NK-92 (cell line): ENCODE measurements around the gene RASGEF1B.

Experiments used
- DNase-seq: peaks from one replicate; lab custom pipeline; 2025; ENCODE audit not compliant: unreplicated experiment; lab: John Stamatoyannopoulos, UW

The RASGEF1B gene

DNA sequence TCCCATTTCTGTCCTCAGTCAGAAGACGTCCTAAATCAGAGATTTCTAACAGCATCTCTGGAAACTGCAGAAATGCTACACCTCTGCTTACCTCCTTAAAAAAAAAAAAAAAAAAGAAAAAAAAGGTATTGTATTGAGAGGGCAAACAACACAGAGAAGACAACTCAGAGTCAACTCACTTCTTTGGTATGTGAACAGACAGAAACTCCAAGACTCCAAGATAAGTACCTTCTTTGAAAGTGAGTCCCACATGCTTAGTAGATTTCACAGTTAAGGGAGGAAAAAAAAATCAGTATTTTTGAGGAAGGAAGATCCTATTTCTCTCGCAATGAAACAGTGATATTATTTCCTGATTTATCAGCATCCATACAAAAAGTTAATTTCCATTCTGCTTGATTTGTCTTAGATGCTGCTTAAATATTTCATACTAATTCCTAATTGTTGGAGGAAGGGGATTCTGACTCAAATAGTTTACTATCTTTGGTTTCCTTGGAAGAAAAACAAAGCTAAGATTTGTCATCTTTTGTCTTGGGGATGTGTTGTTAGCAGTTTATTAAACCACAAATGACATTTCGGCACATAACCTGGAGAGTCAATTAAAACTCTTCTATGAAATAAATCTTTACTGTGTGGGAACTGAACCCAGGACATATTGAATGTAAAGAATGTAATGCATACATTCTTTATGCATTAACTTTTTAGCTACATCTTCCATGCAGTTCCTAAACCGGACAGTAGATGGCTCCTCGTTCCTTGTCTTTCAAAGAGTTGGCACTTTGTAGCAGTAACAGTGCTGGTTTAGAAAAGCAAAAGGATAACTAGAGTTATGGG, 4.7 kb downstream of the RASGEF1B start:
- no peak for DNase-seq

GRCh38 chr4:81465406-81466340, 6.0 kb downstream of the RASGEF1B start:
- DNase-seq = no peak

- DNase-seq = no peak
Observed at GRCh38 chr4:81460834-81461233, 10.9 kb downstream of the RASGEF1B start.

DNA sequence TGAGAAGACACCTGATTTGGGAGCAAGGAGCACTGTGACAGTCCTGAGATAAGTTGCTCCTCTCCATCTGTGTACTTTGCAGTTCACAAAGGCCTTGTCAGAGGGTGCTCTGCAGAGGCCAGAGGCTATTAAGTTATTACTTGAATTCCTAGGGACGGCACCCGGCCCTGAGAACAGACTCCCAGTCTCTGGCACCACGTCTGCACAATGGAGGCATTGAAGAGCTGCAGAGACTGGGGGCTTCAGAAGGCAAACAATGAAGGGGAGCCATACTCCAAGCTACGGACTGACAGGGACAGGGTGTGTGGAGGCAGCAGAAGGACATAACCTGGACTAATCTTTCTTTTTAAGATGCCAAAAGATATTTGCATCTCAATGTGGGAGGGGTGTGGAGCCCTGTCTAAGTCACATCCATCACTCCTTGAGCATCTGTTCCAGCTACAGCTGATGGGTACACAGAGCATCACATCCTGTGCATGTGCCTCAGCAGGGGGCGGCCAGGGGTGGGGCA, 11.5 kb downstream of the RASGEF1B start:
- no peak for DNase-seq

- DNase-seq = no peak
Observed at GRCh38 chr4:81459228-81459627, 12.5 kb downstream of the RASGEF1B start.

DNA sequence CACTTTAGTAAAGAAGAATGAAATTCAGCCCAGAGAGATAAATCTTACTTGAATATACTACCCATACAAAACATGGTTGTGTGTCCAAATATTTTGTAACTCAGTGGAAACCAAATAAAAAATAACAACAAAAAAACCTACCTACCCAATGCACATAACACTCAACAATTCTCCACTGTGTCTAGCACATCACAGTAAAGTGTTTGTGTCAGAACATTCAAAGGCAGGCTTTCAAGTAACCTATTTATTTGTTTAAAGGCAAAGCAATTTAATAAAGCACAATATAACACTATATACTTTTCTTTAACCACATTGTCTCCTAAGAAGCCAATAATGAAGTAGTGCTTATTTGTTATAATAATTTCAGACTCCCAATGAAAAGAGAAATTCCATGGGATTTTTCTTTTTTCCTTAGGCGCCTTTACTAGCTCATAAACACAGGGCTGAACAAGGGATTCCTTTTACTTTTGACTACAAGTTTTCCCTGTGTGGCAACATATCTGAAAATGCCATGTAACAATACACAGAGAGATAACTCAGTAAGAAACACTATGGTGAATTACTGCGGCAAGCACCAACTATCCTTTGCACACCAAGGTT, 13.7 kb downstream of the RASGEF1B start:
- DNase-seq = no peak

- no peak for DNase-seq
Observed at GRCh38 chr4:81457345-81457744, 14.4 kb downstream of the RASGEF1B start.

DNA sequence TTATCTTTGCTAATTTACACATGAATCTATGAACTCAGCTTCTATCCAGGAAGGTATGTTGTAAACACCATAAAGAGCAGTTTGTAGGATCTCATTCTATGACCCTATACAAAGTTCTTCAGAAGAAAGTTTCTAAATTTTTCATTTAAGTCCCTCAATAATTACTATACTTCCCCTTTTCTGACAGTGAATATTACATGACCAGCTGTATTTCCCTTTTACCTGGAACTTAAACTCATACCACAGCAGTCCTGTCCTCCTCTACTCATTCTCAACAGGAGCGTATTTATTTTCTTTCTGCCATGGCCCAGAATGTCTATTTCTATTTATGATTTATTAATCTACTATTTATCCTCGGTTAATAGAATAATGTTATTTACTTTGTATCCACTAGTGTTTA, 15.8 kb downstream of the RASGEF1B start:
- no peak for DNase-seq

GRCh38 chr4:81454948-81455347, 16.8 kb downstream of the RASGEF1B start:
- no peak for DNase-seq

- DNase-seq = no peak
Observed at GRCh38 chr4:81454499-81454898, 17.2 kb downstream of the RASGEF1B start.

GRCh38 chr4:81453024-81453423, 18.7 kb downstream of the RASGEF1B start:
- no peak for DNase-seq

DNA sequence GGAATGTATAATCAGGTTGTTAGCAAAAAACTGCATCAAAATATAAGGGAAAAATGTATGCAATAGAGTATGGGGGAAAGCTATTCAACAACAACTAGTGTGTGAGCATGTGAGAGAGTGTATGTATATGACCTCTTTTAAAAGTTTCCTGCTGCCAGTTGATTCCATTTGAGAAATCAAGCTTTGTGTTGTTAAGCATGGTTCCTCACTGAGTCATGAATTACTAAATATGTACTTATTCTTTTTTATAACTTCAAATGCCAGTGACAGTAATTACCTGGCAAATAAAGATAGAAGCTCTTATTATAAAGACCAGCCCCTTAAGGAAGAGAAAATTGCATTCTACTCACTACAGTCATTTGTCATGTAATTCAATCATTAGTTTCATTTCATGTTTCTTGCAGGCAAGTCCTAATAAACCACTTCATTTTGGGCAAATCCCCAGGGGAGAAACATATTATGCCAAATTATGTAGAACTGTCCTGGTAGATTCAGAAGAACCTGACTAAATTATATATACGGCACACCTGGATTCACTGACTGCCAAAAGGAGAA, 19.2 kb downstream of the RASGEF1B start:
- DNase-seq = no peak

- DNase-seq = no peak
Observed at GRCh38 chr4:81449015-81449414, 22.7 kb downstream of the RASGEF1B start.

GRCh38 chr4:81447566-81448229, 24.0 kb downstream of the RASGEF1B start:
- no peak for DNase-seq

DNA sequence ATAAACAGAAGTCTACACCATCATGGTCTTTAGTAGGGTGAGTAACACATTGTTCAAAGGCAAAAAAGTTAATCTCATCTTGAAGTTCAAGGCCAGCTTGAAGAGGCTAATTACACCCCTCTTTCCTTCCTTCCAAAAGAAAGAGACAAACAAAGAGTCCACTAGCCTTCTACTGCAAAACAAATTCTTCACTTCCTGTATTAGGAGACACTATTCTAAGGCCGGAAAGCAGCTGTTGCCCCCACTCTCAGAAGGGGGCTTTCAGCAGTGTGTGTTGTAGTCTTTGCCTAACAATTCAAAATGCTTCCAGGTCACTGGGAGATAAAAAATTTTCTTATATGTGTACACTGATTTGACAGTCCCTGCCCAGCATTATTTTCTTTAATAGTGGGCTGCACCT, 25.1 kb downstream of the RASGEF1B start:
- no peak for DNase-seq

DNA sequence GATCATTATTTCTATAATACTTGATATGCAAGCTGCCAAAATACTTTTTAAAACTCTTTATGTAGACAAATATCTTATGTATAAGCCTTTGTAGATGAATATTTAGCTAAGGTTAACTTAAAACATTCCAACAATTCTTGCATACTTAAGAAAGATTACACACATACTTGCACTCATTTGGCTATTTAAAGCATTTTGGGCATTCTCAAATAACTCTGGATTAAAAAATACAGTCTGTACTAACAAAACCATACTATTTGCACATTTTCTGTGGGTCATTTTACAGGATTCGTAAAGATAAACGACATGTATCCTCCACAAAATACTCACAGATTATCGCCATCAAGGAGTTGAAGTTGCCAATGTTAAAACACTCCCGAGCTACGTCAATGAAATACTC, 26.5 kb downstream of the RASGEF1B start:
- no peak for DNase-seq

DNA sequence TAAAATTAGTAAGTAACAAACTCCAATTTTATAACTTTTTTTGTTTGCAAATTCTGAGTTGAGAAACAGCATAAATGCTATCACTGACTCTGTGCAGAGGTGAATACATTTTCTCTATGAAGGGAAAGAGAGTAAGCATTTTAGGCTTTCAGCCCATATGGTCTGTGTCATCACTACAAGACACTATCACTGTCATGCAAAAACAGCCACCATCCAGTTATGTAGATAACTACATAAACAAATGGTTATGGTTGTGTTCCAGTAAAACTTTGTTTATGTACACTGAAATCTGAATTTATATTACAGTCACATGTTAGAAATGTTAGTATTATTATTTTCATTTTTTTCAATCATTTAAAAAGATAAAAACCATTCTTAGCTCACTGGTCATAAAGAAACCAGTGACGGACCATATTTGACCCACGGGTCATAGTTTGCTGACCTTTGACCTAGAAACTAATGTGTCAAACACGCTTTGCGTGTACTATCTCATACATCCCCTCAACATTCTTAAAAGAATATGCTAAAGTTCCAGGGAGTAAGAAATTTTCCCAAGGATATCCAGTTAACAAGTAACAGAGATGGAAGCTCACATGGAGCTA, 29.1 kb downstream of the RASGEF1B start:
- no peak for DNase-seq

DNA sequence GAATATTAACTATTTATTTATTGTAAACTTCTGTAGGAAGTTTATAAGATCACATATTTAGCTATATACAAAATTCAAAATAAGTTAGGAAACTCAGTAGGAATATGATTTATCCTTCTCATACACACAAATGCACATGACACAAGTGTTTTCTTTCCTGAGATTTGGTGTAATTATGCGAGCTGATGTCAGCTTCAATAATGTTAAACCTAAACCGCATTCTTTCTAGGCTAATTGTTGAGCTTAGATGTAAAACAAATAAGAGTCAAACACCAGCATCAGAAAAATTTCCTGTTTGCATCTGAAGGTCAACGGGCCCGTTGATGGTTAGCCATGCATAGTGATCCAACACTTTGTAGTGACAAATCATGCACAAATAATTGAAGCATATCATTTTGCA, 30.8 kb downstream of the RASGEF1B start:
- no peak for DNase-seq

GRCh38 chr4:81436941-81437574, 34.6 kb downstream of the RASGEF1B start:
- DNase-seq = no peak

GRCh38 chr4:81436096-81436495, 35.6 kb downstream of the RASGEF1B start:
- no peak for DNase-seq
